ENCODE results near the gene SLCO1B1. TPM values are rescaled to one million over a fixed set of nuclear protein-coding genes. Genes with fewer than 3 reads are reported as not detected.
"Not testable (repeated sequence)": the region's sequence is repeated elsewhere in the genome, so short reads cannot be mapped to it uniquely, and the experiment has no call there.

The SLCO1B1 gene
- total RNA-seq, 1 donor from 2014 or later, result not detected

DNA sequence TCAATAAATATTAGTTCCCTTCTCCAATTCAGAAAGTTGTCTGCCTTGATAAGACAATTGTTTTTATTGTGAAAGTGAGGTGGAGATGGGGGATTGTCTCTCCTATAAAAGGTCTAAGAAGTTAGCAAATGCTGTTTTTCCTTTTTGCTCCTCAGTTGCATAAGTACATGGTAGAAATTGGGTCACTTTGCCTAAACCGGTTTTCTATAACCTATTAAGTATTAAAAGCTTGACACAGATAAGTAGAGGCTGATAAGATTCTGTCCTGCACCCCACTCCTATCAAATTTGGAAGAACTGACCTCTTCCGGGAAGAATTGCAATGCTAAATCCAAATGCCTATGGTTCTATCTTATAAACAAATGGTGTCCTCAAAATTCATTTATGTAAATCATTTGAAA, 7.0 kb downstream of the SLCO1B1 start:
- DNase-seq (ENCODE audit: low read depth) (no peak), FAIRE-seq (no peak)
- no peak for TF ChIP-seq EZH2 (IDR thresholded peaks at IDR 0.05; ENCODE audit: insufficient read depth, low read length)
- TF ChIP-seq, protein P1, sequence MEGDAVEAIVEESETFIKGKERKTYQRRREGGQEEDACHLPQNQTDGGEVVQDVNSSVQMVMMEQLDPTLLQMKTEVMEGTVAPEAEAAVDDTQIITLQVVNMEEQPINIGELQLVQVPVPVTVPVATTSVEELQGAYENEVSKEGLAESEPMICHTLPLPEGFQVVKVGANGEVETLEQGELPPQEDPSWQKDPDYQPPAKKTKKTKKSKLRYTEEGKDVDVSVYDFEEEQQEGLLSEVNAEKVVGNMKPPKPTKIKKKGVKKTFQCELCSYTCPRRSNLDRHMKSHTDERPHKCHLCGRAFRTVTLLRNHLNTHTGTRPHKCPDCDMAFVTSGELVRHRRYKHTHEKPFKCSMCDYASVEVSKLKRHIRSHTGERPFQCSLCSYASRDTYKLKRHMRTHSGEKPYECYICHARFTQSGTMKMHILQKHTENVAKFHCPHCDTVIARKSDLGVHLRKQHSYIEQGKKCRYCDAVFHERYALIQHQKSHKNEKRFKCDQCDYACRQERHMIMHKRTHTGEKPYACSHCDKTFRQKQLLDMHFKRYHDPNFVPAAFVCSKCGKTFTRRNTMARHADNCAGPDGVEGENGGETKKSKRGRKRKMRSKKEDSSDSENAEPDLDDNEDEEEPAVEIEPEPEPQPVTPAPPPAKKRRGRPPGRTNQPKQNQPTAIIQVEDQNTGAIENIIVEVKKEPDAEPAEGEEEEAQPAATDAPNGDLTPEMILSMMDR (IDR thresholded peaks at IDR 0.05; ENCODE audit: insufficient read depth, low read depth, low read length), result no peak
- Histone ChIP-seq H3K4me3 (ENCODE audit: insufficient read depth, low read depth, low read length) (no peak overlapping the region), H3K9me3 (ENCODE audit: insufficient read depth, low read depth, low read length) (no peaks in the 10 kb centered on the region), H3K4me2 (ENCODE audit: low read length) (no peak overlapping the region), H4K20me1 (ENCODE audit: insufficient read depth, low read length) (no peaks in the 10 kb centered on the region), H3K79me2 (ENCODE audit: insufficient read depth, low read length) (no peaks in the 10 kb centered on the region), H3K4me1 (ENCODE audit: insufficient read depth, low read length) (no peaks in the 10 kb centered on the region), H3K36me3 (ENCODE audit: insufficient read depth, low read length) (no peaks in the 10 kb centered on the region), H2AFZ (ENCODE audit: low read depth, low read length) (no peak overlapping the region), H3K27me3 (ENCODE audit: insufficient read depth, low read length) (no peaks in the 10 kb centered on the region), H3K27ac (ENCODE audit: low read depth, low read length) (no peak overlapping the region), H3K9ac (ENCODE audit: low read length) (no peak overlapping the region)
- Mint-ChIP-seq H3K27ac (ENCODE audit: unreplicated experiment) (no peak overlapping the region), H3K4me1 (ENCODE audit: low read depth, unreplicated experiment) (no peaks in the 10 kb centered on the region), H3K36me3 (ENCODE audit: low read depth, unreplicated experiment) (no peaks in the 10 kb centered on the region), H3K9me3 (ENCODE audit: unreplicated experiment) (peaks cover 18% of the 10 kb centered on the region), H3K4me3 (ENCODE audit: unreplicated experiment) (no peak overlapping the region), H3K27me3 (ENCODE audit: low read depth, unreplicated experiment) (peaks cover 2% of the 10 kb centered on the region)

- Histone ChIP-seq H3K9ac (ENCODE audit: low read length) (no peak overlapping the region), H3K79me2 (ENCODE audit: insufficient read depth, low read length) (no peaks in the 10 kb centered on the region), H3K27ac (ENCODE audit: low read depth, low read length) (no peak overlapping the region), H3K4me2 (ENCODE audit: low read length) (no peak overlapping the region), H3K36me3 (ENCODE audit: insufficient read depth, low read length) (no peaks in the 10 kb centered on the region), H2AFZ (ENCODE audit: low read depth, low read length) (no peak overlapping the region), H3K4me3 (ENCODE audit: insufficient read depth, low read depth, low read length) (no peak overlapping the region), H3K9me3 (ENCODE audit: insufficient read depth, low read depth, low read length) (no peaks in the 10 kb centered on the region), H4K20me1 (ENCODE audit: insufficient read depth, low read length) (no peaks in the 10 kb centered on the region), H3K27me3 (ENCODE audit: insufficient read depth, low read length) (no peaks in the 10 kb centered on the region), H3K4me1 (ENCODE audit: insufficient read depth, low read length) (no peaks in the 10 kb centered on the region)
- no peak for TF ChIP-seq EZH2 (IDR thresholded peaks at IDR 0.05; ENCODE audit: insufficient read depth, low read length)
- TF ChIP-seq, protein P1 (IDR thresholded peaks at IDR 0.05; ENCODE audit: insufficient read depth, low read depth, low read length), result no peak
- Mint-ChIP-seq H3K4me1 (ENCODE audit: low read depth, unreplicated experiment) (peaks cover 10% of the 10 kb centered on the region), H3K36me3 (ENCODE audit: low read depth, unreplicated experiment) (no peaks in the 10 kb centered on the region), H3K27ac (ENCODE audit: unreplicated experiment) (no peak overlapping the region), H3K9me3 (ENCODE audit: unreplicated experiment) (no peaks in the 10 kb centered on the region), H3K4me3 (ENCODE audit: unreplicated experiment) (no peak overlapping the region), H3K27me3 (ENCODE audit: low read depth, unreplicated experiment) (no peaks in the 10 kb centered on the region)
- DNase-seq (ENCODE audit: low read depth) (no peak), FAIRE-seq (no peak)
Measured at GRCh38 chr12:21144309-21144708, 13.3 kb downstream of the SLCO1B1 start.

DNA sequence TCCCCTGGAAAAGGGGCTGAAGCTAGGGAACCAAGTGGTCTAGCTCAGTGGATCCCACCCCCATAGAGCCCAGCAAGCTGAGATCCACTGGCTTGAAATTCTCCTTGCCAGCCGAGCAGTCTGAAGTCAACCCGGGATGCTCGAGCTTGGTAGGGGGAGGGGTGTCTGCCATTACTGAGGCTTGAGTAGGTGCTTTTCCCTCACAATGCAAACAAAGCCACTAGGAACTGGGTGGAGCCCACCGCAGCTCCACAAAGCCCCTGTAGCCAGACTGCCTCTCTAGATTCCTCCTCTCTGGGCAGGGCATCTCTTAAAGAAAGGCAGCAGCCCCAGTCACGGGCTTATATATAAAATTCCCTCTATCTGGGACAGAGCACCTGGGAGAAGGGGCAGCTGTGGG, 18.9 kb downstream of the SLCO1B1 start:
- H3K4me1 Mint-ChIP-seq (ENCODE audit: low read depth, unreplicated experiment); FAIRE-seq; H3K36me3 ChIP-seq (ENCODE audit: insufficient read depth, low read length); H3K9me3 ChIP-seq (ENCODE audit: insufficient read depth, low read depth, low read length); H3K27me3 ChIP-seq (ENCODE audit: insufficient read depth, low read length); H3K27me3 Mint-ChIP-seq (ENCODE audit: low read depth, unreplicated experiment); H3K9me3 Mint-ChIP-seq (ENCODE audit: unreplicated experiment); H3K4me1 ChIP-seq (ENCODE audit: insufficient read depth, low read length); H4K20me1 ChIP-seq (ENCODE audit: insufficient read depth, low read length); H3K4me3 ChIP-seq (ENCODE audit: insufficient read depth, low read depth, low read length); H3K36me3 Mint-ChIP-seq (ENCODE audit: low read depth, unreplicated experiment); H3K4me3 Mint-ChIP-seq (ENCODE audit: unreplicated experiment); H2AFZ ChIP-seq (ENCODE audit: low read depth, low read length); H3K9ac ChIP-seq (ENCODE audit: low read length); DNase-seq (ENCODE audit: low read depth); H3K27ac Mint-ChIP-seq (ENCODE audit: unreplicated experiment); H3K27ac ChIP-seq (ENCODE audit: low read depth, low read length); H3K79me2 ChIP-seq (ENCODE audit: insufficient read depth, low read length); H3K4me2 ChIP-seq (ENCODE audit: low read length): not testable (repeated sequence)
